NCI-H146 (cell line): ENCODE data around the gene NEU4.

ENCODE experiments used
- DNase-seq: peaks from one replicate; lab custom pipeline; 2025; lab: John Stamatoyannopoulos, UW

Gene NEU4

DNA sequence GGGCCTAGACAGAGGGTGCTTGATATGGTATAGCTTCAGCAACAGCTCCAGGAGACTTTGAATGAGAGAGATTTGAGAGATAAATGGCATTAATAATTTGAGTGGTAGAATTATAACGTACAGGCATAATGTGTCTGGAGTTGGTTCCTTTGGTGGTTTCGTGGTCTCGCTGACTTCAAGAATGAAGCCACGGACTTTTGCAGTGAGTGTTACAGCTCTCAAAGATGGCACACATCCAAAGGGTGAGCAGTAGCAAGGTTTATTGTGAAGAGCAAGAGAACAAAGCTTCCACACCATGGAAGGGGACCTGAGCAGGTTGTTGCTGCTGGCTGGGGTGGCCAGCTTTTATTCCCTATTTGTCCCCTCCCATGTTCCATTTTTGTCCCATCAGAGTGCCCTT, 26.6 kb downstream of the NEU4 start:
- DNase-seq: no peak

DNA sequence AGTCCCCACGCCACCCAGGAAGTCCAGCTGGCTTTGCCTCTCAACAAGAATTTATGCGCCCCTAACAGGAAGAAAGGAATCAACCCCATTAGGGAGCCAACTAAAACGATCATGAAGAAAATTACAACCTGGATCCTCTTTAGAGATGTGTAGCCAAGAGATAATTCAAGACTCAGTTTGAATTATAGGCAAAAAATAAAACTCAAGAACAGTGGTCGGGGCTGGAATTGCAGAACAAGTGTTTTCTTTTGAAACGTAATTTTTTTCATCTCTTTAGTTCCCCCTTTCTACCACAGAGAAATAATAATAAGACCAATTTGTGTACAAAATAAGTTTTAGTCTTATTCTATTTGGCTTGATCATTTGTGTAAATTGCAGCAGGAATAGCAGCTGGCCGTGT, 27.3 kb downstream of the NEU4 start:
- DNase-seq: no peak

DNA sequence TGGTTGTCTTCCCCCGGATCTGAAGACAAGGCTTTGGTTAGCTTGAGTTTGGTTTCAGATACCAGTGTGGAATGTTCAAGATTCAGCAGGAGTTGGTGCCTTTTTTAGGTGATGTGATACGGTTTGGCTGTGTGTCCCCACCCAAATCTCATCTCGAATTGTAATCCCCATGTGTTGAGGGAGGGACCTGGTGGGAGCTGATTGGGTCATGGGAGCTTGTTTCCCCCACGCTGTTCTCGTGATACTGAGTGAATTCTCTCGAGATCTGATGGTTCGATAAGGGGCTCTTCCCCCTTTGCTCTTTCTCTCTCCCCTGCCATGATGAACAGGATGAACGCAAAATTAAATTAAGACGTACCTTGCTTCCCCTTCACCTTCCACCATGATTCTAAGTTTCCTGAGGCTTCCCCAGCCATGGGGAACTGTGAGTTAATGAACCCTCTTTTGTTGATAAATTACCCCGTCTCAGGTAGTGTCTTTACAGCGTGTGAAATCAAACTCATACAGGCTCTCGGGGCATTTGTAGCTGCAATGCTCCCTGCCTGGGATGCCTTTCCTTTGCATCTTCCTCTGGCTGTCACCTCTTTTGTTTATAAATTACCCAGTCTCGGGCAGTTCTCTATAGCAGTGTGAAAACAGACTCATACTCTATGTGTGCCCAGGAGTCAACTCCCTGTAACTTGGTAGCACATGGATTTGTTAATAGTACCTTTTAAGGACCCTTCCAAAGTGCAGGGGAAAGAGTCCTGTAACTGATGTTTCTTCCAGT, 28.4 kb downstream of the NEU4 start:
- no peak for DNase-seq

DNA sequence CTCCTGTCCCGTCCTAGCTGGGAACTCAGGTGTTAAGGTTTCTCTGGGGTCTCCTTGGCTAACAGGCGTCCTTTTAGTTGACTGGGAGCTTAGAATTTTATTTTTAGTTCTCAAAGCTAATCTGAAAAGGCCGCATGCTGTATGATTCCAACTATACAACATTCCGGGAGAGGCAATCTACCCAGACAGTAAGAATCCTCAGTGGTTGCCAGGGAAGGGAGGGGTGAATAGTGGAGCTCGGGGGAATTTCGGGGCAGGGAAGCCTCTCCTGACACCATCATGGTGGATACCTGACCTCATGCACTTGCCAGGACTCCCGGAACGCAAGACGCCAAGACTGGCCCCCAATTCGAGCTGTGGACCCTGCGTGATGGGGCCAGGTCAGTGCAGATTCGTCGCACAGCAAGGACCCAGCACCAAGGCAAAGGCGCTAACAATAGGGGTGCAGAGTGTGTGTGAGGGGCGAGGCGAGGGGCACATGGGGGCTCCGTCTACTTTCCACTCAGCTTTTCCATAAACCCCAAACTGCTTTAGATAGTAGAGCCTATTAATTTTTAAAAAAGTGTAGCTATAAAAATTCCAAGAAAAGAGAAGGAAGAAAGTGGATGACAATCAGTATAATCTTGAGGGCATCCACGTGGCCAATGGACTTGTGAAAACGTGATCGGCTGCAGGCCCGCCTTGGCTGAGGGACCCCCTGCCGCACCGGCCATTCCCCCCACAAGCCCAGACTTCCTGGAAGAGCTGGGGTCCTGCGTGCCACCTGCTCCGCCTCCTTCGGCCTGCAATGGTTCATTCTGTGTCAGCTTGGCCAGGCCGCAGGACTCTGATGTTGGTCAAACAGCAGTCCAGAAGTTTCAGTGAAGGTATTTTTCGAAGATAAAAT, 32.4 kb downstream of the NEU4 start:
- no peak for DNase-seq

DNA sequence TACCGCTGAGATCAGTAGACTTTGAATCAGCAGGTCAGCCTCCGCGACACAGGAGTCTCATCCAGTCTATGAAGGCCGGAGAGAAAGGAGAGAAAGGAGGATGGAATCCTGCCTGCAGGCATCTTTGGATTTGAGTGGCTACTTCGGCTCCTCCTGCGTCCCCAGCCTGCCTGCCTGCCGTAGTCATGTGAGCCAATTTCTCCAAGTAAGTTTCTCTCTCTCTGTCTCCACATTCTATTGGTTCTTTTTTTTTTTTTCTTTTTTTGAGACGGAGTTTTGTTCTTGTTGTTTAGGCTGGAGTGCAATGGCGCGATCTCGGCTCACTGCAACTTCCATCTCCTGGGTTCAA, 33.0 kb downstream of the NEU4 start:
- DNase-seq: no peak

DNA sequence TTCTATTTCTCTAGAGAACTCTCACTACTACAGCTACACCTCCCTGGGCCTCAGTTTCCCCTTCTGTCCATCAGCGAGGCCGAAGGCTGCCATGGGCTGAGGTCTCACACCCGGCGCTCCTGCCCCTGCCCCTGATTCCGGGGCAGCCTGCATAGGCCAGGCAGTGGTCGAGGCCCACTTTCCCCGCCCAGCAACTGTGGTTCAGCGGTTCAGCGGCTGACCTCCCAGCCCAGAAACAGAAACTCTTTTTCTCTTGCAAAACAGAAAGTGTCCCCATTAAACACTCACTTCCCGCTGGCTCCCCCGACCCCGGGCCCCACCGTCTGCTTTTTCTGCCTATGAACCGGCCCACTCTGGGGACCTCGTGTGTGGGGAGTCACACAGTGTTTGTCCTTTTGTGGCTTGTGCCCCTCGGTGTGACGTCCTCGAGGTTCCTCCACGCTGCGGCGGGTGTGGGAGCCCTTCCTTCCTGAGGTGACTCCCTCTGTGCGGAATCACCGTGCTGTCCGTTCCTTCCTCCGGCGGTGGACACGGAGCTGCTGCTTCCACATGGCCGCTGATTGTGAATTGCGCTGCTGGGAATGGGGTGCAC, 33.7 kb downstream of the NEU4 start:
- DNase-seq: no peak

DNA sequence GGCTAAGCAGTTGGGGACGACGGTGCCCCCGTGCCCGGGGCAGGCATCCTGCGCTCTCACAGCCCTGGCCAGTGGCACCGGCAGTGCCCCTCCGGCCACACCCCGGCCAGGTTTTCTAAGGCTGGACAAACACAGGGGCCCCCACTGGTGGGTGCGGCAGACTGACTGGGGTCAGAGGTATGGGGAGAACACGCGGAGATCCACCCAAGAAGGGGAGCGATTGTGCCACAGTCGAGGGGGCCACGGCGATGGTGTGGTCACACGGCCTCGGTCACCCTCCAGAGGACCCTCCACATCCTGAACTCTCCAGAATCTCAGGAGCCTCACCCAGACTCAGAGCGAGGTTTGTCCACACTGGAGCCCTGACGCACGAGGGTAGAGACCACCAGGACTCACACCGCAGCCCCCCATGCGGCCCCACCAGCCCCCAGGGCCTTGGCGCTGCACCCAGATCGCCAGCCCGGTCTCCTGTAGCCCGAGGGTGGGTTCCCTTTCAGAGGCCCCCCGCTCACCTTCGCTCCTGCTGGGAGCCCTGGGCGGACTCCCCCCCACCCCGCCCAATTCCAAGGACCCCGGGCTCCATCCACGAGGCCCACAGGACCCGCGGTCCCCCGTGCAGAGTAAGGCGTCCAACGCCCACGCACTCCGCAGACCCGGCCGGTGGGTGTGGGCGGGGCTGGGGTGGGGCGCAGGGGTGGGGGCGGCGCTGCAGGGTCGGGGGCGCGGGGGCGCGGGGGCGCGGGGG, 34.5 kb downstream of the NEU4 start:
- no peak for DNase-seq

DNA sequence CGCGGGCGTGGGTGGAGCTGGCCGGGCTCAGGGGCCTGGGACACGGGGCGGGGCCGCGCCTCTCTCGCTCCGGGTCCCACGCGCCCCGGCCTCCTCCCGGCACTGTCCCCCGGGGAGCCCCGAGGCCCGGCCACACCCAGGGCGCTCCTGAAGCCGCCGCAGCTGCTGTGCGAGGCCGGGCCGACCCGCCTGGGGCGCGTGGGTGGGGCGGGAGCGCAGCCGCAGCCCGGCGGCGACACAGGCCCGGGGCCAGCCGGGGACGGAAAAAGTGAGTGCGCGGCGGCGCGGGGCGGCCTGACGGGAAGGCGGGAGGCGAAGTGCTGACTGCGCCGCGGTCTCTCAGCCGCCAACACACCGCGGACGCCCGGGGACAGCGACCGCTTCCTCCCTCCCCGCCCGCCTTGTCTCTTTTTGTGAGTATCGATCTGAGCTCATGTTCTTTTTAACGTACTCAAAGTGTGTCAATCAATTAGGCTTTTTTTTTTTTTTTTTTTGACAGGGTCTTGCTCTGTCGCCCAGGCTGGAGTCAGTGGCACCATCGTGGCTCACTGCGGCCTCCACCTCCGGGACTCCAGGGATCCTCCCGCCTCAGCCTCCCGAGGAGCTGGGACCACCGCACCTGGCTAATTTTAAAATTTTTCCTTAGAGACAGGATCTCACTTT, 35.2 kb downstream of the NEU4 start:
- peak; percentile 50 for DNase-seq

DNA sequence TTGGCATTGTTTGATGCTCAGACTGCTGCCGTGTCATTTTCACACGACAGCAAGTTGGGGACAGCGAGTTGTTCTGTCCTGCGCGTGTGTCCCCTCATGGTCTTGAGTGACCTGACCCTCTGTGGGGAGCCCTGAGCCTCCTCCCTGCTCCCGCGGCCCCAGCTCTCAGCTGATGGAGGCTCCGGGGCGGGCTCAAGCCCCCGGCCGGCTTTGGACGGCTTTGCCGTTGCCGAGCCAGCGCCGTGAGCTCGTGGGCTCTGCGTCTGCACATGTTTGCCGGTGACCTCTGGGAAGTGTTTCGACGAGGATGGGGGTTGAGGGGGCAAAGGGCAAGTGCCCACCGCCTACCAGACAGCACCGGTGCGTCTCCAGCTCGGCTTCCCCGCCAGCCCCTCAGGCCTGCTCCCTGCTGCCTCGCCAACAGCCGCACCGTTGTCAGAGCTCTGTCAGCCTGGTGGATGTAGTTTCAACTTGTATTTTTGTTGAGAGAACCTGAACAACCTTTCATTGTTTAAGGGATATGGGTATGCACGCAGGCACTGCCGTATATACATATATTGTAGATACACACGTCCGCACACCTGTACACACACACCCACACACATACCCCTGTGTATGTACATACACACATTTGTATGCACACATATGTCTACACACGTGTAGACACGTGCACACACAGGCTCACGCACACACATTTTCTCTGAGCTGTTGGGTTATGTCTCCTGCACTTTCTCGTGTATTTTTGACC, 36.0 kb downstream of the NEU4 start:
- no peak for DNase-seq

DNA sequence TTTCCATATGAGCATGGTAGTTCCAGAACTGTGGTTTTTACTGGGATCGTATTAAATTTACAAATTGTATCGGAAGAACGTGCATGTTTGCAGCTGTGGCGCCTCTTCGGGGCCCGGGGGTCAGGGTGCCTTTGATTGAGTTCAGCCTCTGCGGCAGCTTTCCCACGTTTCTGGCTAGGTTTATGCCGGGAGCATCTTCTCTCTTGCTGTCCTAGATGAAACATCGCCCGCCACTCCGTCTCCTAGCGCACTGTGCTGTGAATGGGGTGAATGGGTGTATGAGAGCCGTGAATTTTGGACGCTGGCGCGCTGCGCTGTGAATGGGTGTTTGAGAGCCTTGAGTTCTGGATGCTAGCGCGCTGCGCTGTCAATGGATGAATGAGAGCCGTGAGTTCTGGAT, 37.4 kb downstream of the NEU4 start:
- no peak for DNase-seq

DNA sequence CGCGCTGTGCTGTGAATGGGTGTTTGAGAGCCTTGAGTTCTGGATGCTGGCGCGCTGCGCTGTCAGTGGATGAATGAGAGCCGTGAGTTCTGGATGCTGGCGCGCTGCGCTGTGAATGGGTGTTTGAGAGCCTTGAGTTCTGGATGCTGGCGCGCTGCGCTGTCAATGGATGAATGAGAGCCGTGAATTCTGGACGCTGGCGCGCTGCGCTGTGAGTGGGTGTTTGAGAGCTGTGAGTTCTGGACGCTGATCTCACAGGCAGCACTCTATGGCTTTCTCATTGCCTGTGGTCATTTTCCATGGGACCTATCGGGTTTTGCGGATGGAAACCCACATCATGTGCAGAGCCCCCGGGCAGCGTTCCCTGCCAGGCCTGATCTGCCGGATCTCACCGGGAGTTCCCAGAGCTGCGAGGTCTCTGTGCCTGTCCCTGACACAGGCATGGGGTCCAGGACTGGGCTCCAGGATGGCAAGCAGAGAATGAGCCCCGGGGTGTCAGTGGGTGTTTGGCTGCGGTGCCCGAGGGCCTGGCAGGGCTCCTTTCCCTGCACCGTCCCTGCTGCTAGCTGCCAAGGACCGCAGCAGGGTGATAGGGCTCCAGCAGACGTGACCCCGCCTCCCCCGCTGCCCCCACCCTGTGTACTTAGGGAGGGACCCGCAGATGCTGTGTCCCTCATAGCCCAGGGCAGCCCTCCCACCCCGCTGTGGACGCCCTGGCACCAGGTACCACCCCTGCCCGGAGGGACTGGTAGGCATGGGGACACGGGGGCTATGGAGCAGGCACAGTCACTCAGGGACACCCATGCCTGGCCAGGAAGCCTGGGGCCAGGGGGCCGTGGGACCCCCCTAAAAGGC, 40.0 kb downstream of the NEU4 start:
- no peak for DNase-seq

DNA sequence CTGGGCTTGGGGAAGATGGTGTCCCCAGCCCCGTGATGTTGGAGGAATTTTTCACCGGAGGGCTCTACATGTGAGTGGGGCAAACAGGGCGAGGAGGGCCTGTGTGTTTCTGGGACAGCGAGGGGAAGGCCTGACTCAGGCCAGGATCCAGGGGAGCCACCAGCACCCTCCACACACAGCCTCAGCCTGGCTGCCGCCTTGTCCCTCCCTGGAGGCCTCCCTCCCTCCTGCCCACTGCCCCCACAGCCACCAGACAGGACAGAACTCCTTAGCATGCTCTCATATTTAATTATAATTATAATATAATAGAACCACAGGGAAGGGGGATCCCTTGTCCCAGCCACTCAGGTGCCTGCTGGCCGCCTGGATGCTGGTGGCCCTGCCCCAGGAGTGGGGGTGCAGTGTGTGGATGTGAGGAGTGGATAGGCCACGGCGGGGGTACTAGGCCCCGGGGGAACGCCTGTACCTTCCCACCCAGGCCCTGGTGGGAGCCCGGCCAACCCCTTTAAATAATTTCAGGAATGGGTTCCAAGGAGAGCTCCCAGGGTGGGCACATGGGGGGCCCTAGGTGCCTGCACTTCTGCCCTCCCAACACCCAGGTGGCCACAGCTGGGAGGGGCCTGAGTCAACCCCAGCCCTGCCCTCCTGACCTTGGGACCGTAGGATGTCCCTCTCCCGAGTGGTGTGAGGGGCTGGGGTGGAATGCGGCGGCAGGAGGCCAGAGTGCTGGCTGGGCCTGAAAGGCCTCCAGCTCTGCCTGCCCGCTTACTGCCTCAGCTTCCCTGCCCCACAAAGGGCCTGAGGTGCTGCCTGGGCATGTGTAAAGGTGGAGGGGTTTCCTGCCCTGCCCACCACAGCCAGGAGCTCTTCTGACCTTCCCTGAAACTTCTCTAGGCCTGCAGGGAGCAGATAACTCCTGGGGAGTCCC, 40.9 kb downstream of the NEU4 start:
- DNase-seq: no peak

DNA sequence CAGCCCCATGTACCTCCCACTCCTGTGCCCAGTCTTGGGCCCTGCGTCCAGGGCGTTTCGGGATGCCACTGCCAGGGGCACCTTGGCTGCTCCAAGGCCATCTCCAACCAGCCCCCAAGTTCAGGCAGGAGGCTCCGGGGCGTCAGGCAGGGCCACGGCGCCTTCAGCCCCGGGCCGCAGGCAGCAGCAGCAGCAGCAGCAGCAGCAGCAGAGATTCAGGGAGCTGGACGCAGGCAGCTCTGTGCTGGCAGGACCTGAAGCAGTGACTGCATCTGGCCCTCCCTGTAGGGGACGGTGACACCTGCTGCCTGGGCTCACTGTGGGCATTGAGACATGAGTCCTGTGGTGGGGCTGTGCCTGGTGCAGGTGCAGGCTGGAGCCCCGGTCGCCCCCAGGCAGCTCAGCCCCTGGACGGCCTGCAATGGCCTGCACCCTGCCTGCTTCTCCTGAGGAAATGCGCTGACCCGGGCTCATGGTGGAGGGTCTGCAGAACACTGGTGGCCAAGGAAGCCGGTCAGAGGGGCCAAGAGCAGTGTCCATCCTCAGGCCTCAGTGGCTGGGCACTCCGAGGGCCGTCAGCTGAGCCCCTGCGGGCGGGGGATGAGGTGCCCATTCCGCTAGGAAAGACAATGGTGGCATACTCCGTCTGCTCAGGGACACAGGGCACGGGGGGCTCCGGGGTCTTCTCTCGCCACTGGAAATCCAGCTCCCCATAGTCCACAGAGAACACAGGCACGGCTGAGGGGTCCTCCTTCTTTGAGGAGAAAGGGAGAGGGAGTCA, 41.7 kb downstream of the NEU4 start:
- no peak for DNase-seq

DNA sequence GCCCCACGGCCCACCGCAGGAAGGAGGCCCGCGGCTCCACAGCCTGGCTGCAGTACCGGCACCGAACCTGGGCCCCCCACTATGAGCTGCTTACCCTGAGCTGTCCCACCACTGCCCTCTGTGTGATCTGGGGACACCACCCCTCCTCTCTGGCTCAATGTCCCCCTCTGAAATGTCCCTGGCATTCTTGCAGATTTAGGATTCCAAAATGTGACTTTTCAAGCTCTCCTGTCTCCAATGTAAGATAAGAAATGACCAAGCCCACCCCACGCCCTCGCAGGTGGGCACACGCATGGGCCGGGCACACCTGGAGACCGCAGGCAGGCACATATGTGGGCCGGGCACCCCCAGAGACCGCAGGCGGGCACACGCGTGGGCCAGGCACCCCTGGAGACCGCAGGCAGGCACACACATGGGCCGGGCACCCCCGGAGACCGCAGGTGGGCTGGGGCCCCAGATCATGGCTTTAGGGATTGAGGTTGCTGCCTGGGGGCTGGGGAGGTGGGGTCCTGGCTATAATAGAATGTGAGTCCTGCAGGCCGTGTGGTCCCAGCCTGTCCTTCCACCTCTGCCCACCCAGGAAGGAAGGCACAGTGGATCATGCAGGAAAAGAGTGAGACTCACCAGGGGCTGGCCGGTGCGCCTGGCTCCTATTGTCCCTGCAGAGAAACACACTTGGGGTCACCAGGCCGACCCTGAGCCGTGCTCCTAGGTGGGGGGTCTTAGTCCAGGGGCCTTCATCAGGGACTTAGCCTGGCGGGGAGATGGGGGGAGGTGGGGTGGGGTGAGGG, 42.5 kb downstream of the NEU4 start:
- no peak for DNase-seq

DNA sequence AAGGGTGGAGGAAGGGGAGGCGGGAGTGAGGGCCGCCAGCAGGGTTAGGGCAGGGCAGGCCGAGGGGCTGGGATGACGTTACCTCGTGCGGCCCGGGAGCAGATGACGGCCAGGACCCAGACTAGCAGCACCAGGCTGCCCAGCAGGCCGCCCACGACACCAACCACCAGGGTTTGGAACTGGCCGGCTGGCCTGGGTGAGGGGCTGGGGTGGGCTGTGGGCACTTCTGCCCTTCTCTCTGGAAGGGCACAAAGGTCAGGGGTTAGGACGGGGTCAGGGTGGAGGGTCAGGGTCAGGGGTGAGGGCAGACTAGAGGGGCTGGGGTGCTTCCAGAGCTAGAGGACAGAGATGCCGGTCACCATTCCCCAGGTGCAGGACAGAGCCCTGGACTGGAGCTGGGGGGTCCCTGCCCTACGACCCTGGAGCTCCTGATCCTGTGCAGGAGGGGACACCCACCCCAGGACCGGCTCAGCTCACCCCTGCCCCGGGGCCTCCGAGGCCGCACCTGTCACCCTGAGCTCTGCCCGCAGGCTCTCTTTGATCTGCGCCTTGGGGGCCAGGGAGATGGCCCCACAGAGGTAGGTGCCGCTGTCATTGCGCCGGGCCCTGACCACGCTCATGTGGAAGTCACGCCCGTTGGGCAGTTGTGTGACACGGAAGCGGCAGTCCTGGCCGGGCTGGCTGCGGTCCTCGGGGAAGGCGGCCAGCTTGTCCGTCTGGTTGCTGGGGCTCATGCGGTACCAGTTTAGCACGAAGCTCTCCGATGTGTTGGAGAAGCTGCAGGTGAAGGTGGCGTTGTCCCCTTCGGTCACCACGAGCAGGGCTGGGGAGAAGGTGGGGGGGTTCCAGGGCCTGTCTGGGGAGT, 43.4 kb downstream of the NEU4 start:
- DNase-seq: no peak

DNA sequence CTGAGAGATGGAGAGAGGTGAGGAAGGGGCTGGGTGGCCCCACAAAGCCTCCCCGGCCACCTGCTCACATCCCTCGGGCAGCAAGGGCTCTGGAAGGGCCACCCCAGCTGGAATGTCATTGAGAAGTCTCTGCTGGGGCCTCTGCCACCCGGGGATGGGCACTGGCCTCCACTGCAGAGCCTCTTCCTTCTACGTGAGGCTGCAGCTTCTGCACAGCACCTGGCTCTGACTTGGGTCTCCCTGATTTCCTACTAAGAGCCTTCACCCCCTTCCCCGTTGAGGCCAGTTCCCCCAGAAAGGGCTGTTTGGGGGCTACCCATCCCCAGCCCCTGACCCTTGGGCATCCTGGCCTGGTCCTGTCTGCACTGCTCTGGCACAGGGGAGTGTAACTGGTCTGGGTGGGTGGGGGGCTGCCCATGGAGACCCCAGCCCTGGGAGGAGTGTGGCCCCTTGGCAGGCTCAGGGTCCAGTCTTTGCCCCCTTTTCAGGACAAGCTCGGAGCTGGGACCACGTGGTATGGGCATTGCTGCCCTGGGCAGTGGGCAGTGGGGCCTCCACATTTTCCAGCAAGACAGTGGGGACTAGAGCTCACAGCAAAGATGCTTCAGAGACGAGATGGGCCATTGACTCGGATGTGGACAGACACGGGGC, 44.1 kb downstream of the NEU4 start:
- DNase-seq: no peak
